HuH-7.5 (cell line): ENCODE data around the gene CMTM8.

Experiments used
- DNase-seq: peaks from one replicate; pipeline ENCODE4 v3.0.0; 2011; ENCODE audit warnings: low spot score

CMTM8 gene

DNA sequence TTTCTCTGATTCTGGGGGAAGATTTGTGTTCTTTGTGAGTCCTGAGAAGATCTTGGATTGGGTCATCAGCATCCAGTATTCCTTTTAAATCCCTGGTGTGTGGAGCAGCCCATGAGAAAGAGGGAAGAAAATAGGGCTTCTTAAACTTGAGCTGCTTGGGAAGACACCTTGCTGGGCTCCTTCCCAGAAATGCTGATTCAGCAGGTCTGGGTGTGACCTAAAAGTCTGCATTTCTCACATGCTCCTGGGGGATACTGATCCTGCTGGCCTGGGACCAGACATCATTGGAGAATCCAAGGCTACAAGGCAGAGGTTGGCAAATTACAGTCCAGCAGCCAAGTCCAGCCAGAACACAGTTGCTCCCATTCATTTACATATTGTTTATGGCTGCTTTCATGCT is 99.0 kb downstream of the CMTM8 start:
- DNase-seq: no peak

DNA sequence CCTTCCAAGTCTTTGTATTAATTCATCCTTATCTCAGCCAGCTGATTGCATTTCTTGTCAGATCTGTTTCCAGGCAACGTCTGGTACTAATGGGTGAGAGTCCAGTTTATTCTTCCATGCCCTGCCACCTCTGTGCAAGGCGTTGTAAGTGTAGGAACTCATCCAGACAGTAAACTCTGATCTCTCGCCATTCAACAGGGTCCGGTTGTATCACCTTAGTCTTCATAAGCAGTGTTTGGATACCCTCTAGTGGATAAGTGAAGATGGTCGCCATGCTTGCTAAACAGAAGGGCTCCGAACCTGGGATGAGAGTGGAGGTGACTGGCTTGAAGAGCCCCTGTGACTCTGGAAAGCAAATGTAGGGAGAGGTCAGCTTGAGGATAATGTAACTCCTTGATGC is 101.6 kb downstream of the CMTM8 start:
- peak; percentile 65 for DNase-seq

DNA sequence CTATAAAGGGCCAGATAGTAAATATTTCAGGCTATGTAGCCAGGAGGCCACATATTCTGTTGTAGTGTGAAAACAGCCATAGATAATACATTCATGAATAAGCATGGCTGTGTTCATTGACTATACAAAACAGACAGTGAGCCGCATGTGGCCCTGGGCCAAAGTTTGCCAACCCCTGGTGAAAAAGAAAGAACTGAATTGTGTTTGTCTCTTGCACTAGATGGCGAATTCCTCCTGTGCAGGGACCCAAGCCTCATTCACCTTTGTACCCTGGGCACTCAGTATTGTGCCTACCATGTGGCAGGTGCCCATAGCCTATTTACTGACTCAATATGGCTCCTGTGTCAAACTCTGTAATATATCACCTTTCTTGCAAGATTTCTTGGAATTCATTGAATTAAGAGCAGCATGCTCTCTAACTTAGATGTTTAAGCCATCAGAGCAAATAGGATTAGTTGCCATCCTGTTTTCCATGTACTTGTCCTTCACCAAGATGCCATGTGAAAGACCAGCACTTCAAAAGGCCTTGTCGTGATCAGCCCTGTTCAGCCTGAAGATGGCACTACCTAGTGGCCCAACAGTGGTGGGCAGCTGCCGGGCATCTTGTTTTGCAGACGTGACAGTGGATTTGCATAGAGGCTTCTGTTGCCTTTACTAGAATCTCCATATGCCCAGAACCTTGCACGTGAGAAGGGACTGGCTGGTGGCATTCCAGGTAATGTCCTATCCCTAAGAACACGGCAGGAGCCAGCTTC is 102.3 kb downstream of the CMTM8 start:
- no peak for DNase-seq

DNA sequence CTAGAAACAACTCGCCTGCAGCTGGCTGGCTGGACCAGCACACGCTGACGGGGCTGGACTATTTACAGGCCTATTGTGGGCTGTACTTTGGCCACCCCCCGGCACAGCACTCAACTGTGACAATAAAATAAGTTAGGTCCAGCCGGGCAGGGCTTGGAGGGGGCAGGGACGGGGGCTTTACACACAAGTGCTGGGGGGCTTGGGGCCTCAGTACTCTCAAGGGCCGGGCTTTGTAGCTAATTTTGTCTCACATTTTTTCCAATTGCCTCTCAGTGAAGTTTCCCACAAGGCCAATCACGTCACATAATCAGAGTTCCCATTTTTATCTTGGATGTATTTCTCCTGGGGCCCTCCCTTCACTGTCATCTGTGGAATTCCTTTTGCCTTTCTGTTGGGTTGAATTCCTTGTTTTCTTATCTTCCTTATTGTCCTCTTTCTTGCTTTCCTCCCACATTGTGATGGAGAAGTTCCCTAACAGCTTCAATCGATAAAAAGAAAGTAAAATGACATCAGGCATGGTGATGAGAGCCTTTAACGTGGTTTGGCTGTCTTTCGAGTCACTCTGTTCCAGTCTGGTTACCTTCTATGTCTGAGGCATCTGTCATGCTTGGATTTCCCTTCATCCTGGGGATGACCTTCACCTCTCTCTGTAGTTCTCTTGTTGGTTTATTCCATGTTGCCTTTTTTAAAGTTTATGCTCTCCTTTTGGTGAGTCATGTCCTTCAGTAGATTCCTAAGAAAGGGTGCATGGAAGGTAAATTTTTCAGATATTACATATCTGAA is 109.1 kb downstream of the CMTM8 start:
- DNase-seq: no peak

DNA sequence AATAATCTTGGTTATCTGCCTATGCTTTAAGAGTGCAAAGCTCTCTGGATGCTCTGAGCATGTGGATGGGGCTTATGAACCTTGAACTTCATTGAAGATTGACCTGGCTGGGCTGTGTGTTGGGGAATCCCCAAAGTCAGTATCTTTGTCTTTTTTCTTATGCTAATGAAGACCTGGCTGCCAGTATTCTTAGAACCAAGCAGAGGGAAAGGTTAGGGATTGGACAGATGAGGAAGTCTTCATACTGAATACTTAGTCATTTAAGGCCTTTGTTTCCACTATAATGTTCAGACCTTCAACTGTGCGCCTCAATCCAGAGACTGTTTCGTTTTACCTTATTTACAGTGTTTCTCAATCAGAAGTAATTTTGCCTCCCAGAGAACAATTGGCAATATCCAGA is 110.7 kb downstream of the CMTM8 start:
- no peak for DNase-seq

GRCh38 chr3:32352563-32352962 is 114.1 kb downstream of the CMTM8 start:
- DNase-seq: no peak

DNA sequence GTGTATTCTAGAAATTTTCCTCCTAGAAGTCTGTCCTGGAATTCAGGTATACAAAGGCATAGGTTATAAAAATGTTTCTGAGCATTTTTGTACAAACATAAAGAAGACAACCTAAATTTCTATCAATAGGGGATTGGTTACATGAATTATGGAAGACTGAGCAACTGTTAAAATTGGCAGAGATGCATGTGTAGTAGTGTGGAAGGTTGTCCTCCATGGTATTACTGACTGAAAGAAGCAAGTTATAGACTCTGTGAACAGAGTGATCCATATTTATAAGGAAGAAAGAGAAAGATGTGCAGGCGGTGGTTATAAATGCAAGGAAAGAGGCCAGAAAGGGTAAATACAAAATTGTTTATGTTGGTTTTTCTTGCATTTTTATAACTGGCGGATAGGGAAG is 114.9 kb downstream of the CMTM8 start:
- no peak for DNase-seq

DNA sequence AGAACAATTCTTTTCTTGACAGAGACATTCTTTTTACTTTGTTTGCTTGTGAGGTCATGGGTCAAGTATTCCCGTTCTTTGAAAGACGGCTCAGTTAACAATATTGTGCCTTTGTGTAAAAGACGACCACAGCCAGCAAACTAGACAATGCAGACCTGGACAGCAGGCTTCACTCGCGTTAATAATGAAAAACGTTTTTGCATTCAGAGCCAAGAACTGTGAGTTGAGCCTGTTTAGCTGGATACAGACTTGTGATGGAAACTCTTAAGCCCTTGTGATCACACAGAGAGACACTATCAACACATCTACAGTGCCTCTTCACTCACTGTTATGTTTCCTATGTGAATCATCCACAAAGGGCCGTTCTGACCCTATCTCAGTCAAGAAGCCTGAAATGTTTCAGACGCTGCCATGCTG is 115.9 kb downstream of the CMTM8 start:
- no peak for DNase-seq

GRCh38 chr3:32355751-32356291 is 117.3 kb downstream of the CMTM8 start:
- no peak for DNase-seq

DNA sequence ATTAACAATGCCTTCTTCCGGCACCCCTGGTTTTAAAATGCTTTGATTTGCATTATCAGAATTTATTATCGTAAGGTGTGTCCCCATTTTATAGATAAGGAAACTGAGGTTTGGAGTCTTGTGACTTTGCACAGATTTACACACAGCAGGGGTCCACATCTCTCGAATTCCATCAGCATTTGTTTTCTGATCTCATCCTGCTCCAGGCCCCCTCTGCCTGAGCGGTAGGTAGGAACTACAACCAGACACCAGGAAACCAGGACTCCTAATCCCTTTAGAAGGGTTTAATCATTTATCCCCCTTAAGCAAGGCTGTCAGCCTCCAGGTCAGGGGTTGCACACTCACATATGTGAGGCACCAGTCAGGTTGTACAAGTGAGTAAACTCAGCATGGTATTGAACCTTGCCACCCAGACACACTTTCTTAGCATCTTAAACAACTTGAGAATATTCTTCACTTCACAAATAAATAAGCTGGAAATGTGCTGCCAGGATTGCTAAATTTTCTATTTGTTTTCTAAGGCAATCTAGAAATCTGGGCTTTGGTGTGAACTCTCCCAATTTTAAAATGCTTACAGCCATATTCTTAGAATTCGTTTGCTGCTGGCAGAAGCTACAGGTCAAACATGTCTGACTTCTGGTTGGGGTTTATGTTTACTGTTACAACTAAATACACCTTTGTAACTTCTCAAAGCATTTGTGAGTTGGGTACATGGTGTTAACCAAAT is 121.4 kb downstream of the CMTM8 start:
- DNase-seq: peak; percentile 29

DNA sequence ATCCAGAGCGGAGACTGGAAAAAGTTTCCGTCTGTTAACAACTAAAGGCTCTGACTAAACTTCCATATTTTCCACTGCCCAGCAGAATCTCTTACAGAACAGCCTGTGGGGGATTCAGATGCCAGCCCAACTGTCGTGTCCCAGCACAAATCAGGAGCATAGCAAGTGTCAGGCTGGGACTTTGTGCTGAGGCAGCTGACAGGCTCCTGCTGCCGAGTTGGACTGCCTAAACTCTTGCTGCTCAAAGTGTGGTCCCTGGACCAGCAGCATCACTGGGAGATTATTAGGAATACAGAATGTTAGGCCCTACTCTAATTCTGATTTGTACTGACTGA is 122.0 kb downstream of the CMTM8 start:
- no peak for DNase-seq

DNA sequence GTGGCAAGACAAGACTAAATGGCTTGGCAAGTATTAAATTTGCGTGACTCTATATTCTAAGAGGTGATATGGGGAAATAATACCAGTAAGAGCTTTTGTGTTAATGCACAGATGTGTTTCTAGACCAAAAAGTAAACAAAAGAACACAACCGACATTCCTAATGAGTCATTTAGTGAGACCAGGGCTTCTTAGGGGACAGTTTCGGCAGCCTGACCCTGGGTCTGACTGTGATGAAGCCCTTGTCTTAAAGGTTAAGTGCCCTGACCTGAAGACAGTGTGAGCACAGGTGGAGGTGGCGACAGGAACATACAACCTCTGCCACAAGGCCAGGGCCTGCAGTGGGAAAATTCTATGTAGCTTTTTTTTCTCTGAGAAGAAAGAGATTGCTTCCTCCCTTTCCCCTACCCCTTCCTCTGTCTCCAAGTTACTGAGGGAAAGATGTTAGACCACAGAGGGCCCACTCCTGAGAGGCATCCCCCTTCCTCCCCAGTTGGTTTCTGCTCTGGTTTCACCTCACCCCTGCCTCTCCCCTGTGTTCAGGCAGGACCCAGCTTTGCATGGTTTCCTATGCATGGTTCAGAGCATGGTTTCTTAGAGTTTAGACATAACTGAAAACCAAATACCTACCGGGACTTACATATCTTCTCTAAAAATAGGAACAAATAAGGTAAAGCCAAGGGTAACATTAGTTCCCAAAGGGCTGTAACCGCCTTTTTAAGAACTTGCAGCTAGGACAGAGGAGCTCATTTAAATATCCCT is 128.3 kb downstream of the CMTM8 start:
- no peak for DNase-seq

DNA sequence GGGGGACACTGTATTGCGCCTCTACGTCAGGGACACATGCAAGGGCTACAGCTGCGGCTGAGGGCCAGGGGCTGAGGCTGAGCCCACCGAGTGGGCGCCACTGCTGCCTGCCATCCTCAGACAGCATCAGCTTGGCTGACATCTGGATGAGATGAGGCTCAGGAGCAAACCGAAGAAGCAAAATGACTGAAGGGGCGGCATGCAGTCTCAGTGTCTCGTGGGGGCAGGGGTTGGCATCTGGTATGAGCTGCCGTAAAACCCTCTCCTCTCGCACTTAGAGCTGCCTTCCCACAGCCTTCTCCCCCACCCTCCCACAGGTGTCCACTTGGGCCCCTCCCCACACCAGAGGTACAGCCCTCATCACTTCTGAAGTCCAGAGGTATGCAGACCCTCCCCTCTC is 129.0 kb downstream of the CMTM8 start:
- no peak for DNase-seq

DNA sequence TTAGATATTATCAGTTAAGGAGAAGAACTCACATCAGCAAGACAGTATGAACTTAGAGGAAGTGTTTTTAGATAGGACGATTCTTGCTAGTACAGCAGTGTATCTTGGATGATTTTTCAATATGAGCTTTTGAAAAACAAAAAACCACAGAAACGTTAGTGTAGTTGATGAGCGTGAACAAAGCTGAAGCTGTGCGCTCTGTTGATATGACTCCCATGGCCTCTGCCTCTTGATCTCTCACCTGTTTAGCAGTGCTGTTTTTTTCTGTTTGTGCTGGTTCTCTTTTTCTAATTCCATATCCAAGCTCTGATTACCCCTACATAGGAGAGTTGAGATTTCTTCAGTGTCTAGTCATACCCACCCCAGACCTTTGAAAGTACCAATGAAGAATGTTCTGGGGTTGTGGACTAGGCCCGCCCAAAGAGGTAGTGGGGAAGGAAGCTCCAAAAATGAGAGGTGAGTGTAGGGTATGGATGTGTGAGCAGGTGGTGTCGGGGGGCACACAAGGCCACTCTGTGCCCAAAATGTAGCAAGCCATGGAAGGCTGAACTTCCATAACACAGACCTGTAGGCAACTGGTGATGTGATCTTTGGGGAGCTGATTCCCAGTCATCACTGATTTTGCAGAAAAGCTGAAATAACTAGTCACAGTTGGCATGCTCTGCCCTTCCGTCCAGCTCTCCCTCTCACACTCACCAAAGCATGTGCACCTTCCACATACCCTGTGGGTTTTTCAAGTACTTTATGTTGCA is 133.2 kb downstream of the CMTM8 start:
- DNase-seq: no peak

GRCh38 chr3:32372213-32372490 is 133.7 kb downstream of the CMTM8 start:
- no peak for DNase-seq

DNA sequence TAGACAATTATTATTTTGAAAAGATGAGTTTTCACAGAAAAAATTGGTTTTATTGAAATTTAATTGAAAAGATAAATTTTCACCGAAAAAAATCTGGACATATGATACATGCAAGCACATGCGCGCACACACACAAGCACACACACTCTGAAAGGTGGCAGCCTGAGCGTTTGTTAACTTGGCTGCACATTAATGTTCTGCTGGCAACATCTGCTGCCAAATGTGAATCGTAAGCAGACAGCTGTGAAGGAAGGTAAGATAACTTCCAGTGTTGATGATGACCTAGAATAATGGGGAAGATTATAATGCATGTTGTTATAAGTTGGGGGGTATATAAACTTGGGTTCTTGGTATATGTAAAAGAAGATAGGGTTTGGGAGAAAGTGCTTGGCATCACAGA is 134.8 kb downstream of the CMTM8 start:
- DNase-seq: no peak

GRCh38 chr3:32373844-32374243 is 135.4 kb downstream of the CMTM8 start:
- DNase-seq: no peak

DNA sequence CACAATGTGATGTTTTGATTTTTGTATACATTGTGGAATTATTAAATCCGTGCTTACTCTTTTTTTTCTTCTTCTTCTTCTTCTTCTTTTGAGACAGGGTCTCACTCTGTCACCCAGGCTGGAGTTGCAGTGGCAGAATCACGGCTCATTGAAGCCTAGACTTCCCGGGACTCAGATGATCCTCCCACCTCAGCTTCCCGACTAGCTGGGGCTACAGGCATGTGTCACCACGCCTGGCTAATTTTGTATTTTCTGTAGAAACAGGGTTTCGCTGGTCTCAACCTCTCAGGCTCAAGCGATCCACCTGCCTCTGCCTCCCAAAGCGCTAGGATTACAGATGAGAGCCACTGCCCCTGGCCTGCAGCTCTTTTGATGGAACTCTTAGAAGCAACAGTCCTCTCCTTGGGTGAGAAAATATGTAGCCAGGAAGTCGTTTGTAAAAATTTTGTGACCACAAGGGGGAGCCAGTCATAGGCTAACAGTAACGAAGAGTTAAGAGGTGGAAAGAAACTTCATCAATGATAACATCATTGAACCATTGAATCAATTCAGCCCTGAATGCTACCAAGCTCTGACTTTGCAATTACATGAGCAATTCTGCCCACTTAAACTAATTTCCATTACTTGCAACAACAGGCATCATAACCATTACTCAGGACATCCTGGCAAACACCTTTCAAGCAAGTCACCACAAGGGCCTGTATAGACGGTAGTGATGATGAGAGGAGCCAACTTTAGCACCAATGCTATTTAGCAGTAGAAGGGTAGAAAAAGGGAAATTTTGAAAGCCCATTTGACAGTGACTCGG is 136.5 kb downstream of the CMTM8 start:
- peak; percentile 48 for DNase-seq

GRCh38 chr3:32375596-32375930 is 137.1 kb downstream of the CMTM8 start:
- no peak for DNase-seq

- no peak for DNase-seq
Measured at GRCh38 chr3:32376115-32376514, 137.6 kb downstream of the CMTM8 start.
